NCI-H2227 (cell line): ENCODE results near the gene TNRC18.

Source experiments
- DNase-seq: peaks from one replicate; lab custom pipeline; 2025; ENCODE audit not compliant: unreplicated experiment; lab: John Stamatoyannopoulos, UW

Gene TNRC18

GRCh38 chr7:5429857-5430611, 6.4 kb upstream of the TNRC18 start:
- DNase-seq = peak; percentile 47

GRCh38 chr7:5429253-5429856, 5.7 kb upstream of the TNRC18 start:
- DNase-seq = peak; percentile 59

- DNase-seq = peak; percentile 73
These were observed 5.0 kb upstream of the TNRC18 start for GRCh38 chr7:5428478-5429252.

- no peak for DNase-seq
These were observed 2.5 kb upstream of the TNRC18 start for GRCh38 chr7:5426226-5426475.

GRCh38 chr7:5425507-5426225, 2.0 kb upstream of the TNRC18 start:
- DNase-seq = peak; percentile 86

GRCh38 chr7:5424749-5425506, 1.3 kb upstream of the TNRC18 start:
- peak; percentile 68 for DNase-seq

- DNase-seq = peak; percentile 98
These were observed 528 bp upstream of the TNRC18 start for GRCh38 chr7:5423976-5424748.

GRCh38 chr7:5422396-5423305, 983 bp downstream of the TNRC18 start:
- DNase-seq = peak; percentile 52

- DNase-seq = peak; percentile 37
These were observed 1.8 kb downstream of the TNRC18 start for GRCh38 chr7:5421714-5422395.

GRCh38 chr7:5420881-5421713, 2.5 kb downstream of the TNRC18 start:
- no peak for DNase-seq

- peak; percentile 11 for DNase-seq
These were observed 3.4 kb downstream of the TNRC18 start for GRCh38 chr7:5420067-5420880.

- no peak for DNase-seq
These were observed 4.0 kb downstream of the TNRC18 start for GRCh38 chr7:5419539-5420066.

- no peak for DNase-seq
These were observed 5.4 kb downstream of the TNRC18 start for GRCh38 chr7:5418285-5418582.

- DNase-seq = peak; percentile 18
These were observed 6.2 kb downstream of the TNRC18 start for GRCh38 chr7:5417106-5418071.

- DNase-seq = no peak
These were observed 8.7 kb downstream of the TNRC18 start for GRCh38 chr7:5414916-5415315.

- no peak for DNase-seq
These were observed 10.2 kb downstream of the TNRC18 start for GRCh38 chr7:5413449-5413786.
